Ammon's horn (tissue), 1 donor: ENCODE data around the gene C1orf210.

Source experiments
- DNase-seq: peaks from one replicate; pipeline ENCODE4 v3.0.0-alpha.2; 2016; ENCODE audit warnings: low spot score

Gene C1orf210

GRCh38 chr1:43285269-43285990 is at the start of gene C1orf210:
Gene C1orf210 (minus strand): TSS chr1:43285581. CDS start chr1:43283270, 2,311 bp downstream.
- no peak for DNase-seq

DNA sequence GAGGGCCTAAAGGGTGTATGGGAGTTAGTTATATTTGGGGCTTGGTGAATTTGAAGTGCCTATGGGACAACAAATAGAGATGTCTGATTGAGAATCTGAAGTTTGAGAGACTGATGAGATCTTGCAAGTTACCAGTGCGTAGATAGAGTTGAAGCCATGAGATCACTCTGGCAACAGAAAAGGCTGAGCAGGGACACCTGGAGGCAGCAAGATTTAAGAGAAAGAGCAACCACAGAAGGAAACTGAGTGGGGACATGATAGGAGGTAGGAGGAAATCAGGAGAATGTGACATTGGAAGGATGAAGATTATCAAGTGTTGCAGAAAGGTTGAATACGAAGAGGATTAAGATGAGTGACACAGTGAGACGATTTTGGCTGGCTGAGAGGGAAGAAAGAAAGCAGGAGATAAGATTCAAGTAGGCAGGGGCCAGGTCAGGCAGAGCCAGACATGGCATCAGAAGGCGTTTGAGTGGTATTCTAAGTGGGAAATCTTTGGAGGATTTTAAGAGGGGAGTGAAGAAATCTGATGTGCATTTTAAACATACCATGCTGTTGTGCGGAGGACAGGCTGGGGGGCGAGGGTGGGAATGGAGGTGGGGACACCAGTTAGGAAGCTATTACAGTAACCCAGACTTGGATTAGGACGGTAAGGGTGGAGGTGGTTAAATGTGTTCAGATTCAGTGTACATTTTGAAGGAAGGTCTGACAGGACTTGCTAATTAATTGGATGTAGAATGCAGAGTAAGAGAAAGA is 49.2 kb upstream of the C1orf210 start:
- DNase-seq, result no peak

GRCh38 chr1:43331688-43332087 is 46.3 kb upstream of the C1orf210 start:
- DNase-seq, result no peak

DNA sequence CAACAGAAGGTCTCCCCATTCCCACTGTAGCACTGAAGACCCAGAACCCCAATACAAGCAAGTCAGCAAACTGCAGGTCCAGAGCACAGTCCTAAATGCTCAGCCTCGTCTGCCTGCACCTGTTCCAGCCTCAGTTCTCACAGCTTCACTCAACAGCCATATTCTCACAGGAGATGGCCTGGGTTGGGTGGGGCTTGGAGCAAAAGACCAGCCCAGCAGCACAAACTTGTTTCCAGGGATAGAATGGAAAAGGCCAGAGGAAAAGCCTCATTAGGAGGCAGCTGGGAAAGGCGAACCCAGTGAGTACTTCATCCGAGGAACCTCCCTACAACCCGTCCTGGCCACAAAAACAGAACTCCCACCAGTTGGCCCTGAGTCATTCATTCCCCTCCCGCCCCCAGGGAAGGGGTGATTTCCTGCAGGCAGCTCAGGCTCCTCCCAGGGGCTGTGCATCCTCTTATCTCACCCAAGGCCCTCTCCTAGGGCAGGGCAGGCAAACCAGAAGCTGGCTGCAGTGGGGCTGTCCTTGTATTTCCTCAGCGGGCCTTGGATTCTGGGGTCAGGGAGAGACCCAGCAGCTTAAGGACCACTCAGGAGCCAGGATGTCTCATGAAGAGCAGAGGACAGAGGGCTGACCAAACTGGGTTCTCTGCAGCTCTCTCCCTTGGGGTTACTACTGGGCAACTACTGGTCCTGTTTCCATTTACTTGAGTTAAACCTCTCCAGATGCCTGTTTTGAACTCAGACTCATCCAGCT is 44.8 kb upstream of the C1orf210 start:
- DNase-seq, result no peak

- DNase-seq, result no peak
Measured at GRCh38 chr1:43327549-43328292, 42.3 kb upstream of the C1orf210 start.

GRCh38 chr1:43325381-43325780 is 40.0 kb upstream of the C1orf210 start:
- no peak for DNase-seq

GRCh38 chr1:43324810-43325209 is 39.4 kb upstream of the C1orf210 start:
- no peak for DNase-seq

- no peak for DNase-seq
Measured at GRCh38 chr1:43322506-43322905, 37.1 kb upstream of the C1orf210 start.

DNA sequence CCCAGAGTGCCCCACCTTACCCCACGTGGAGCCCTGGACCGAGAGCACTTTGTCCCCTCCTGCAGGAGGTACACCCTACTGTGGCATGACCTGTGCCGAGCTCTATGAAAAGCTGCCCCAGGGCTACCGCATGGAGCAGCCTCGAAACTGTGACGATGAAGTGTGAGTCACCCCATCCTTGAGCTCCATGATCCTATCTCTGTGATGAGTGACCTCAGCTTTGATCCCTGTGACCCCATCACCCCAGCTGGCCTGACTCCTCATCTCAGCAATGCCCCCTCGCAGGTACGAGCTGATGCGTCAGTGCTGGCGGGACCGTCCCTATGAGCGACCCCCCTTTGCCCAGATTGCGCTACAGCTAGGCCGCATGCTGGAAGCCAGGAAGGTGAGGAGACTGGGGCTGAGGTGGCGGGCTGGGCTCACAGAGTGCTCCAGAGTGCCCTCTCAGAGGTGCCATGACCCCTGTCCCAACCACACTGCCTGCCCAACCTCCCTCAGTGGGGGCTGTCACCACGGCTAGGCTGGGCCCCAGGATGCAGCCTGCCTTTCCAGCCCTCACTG is 36.0 kb upstream of the C1orf210 start:
- no peak for DNase-seq

DNA sequence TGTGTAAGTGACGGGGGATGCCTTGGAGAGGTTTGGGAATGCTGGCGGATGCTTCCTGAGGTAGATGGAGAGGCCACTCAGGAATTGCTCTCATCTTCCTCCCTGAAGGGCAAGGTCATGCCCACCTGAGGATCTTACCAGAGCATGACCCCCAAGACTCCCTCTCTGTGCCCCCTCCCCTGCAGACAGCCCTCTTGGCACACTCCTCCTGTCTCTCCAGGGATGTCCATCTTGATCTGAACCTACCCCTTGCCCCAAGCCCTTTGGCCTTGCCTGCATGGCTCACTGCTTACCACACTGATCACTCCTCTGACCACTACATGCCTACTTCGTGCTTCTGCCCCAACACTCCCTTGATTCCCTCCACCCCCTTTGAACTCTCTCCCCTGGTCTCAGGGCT is 34.4 kb upstream of the C1orf210 start:
- DNase-seq, result no peak

GRCh38 chr1:43319288-43319687 is 33.9 kb upstream of the C1orf210 start:
- no peak for DNase-seq

GRCh38 chr1:43318831-43319230 is 33.5 kb upstream of the C1orf210 start:
- DNase-seq, result no peak

DNA sequence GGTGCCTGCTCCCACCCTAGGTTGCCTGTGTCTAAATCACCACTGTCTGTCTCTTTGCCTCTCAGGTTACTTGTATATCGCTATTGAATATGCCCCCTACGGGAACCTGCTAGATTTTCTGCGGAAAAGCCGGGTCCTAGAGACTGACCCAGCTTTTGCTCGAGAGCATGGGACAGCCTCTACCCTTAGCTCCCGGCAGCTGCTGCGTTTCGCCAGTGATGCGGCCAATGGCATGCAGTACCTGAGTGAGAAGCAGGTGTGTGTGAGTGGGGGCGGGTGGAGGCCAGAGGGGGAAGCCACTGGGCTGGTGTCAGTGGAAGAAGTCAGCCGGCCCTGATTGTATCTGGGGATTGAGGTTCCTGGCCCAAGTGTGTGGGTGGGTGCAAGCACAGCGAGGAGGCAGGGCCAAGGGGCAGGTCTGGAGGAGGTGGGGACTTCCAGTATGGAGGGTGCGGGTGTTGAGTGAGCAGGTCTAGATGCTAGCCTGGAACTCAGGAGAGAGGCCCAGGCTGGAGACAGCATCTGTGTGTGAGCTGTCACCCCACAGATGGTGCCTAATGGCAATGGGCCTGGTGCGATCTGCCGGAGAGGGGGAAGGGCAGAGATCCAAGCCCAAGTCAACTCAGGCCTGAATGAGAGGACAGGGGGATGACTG is 32.6 kb upstream of the C1orf210 start:
- peak; percentile 87 for DNase-seq

DNA sequence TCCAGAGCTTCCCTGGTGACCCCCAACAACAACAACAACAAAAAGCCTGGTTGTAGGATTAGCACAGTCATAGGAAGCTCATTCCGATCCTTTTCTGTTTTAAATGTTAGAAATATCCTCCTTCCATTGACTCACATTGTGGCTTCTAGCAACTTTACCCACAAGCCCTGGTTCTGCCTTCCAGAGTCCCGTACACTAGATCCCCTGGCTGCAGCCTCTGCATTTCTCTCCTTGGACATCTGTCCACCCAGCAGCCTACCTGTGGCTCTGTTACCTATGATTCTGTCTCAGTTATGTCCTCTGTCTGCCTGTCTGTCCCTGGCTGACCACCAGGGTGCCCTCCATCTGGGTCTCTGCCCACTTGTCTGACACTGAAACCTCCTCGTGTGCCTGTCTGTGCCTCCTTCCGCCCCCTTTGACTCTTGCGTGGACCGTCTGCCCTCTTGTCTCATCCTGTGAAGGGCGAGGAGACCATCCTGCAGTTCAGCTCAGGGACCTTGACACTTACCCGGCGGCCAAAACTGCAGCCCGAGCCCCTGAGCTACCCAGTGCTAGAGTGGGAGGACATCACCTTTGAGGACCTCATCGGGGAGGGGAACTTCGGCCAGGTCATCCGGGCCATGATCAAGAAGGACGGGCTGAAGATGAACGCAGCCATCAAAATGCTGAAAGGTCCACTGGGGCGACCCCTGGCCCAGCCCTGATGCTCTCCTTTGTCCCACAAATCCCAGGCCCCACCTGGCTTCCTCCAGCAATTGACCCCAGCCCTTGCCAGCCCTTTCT is 31.5 kb upstream of the C1orf210 start:
- no peak for DNase-seq

DNA sequence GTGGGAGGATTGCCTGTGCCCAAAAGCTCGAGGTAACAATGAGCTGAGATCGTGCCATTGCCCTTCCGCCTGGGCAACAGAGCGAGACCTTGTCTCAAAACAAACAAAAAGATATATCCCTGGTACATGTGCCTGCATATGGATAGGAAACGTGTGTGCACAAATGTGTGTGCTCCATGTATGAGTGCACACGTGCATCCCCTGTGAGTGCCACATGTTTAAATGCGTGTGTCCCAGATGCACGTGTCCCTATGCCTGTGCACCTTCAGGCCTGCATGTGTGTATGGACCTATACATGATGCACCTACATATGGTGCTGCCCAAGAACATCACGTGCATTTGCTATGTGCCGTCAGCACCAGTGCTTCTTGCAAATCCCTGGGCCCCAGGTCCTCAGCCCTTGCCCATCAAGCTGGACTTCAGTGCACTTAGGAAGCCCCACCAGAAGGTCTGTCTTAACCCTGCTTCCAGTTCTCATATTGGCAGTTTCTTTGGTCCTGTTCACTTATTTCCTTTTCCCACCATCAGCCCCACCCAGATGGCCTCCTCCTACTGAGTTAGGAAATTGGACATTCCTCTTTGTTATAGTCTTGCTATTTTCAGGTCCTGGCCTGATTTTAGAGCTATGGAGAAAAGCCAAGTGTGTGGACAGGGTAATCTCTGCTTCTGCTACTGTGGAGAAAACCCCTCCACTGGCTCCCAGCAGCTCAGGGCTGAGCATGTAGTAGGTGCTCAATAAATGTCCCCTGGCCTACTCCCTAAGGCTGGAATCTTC is 30.8 kb upstream of the C1orf210 start:
- DNase-seq, result no peak

DNA sequence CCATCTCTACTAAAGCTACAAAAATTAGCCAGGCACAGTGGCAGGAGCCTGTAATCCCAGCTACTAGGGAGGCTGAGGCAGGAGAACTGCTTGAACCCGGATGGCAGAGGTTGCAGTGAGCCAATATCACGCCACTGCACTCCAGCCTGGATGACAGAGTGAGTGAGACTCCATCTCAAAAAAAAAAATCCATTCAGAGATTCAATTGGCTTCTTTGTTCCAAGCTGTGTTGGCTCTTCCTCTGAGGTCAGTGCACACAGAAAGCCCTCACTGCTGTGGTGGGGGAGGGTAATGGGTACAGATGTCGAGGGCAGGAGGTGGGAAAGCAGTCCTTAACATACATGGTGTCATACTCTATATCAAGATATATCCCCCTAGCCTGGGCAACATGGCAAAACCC is 30.1 kb upstream of the C1orf210 start:
- DNase-seq, result peak; percentile 80

DNA sequence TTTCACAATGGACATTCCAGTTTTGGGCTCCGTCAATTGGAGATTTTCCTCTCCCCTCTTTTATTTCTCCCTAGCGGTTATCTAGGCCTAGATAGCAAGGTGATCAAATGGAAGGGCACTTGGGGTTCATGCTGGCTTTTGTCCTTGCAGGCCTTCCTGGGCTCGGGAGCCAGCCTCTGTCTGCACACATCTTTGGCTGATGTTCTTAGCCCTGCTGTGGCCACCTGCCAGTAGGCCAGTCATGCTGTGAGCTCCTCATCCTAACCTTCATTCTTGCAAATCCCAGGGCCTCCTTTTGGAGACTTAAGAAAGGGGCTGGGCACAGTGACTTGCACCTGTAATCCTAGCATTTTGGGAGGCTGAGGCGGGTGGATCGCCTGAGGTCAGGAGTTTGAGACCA is 28.9 kb upstream of the C1orf210 start:
- DNase-seq, result no peak

GRCh38 chr1:43313771-43314170 is 28.4 kb upstream of the C1orf210 start:
- DNase-seq, result no peak

DNA sequence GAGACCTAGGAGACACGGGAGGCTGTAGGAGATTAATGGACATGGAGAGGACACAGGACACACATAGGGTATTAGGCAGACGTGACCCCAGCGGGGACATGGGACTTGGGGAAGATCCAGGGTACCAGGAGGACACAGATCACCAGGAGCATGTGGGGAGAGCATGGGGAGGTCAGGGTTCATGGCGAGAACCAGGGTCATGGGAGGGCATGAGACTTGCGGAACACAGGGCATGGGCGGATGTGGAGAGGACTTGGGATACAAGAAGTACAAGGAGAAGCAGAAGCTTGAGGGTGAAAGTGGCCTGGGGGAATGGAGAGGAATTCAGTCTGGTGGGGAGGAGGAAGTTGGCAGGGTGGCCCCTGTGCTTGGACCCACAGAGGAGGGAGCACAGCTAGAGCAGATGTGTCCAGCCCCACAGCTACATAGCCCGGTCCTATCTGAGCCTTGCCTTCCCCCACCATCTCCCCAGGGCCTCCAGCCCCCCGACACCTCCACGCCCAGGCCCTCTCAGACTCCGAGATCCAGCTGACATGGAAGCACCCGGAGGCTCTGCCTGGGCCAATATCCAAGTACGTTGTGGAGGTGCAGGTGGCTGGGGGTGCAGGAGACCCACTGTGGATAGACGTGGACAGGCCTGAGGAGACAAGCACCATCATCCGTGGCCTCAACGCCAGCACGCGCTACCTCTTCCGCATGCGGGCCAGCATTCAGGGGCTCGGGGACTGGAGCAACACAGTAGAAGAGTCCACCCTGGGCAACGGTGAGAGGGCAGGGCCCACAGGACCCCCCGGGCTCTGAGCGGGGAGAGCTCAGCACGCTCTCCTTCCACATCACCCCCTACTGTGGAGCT is 27.5 kb upstream of the C1orf210 start:
- DNase-seq, result no peak
